NCI-H446 (cell line): ENCODE measurements around the gene KAT6B.
A peak's percentile ranks its signal among the peaks of the same experiment; 100 is the strongest.

Source experiments
- DNase-seq, 2 experiments: peaks; one replicate each; lab custom pipeline; 2025; lab: John Stamatoyannopoulos, UW

Gene KAT6B

GRCh38 chr10:75015442-75015841, 189.0 kb downstream of the KAT6B start:
- DNase-seq: no peak

- no peak for DNase-seq
Observed at GRCh38 chr10:75016325-75016724, 189.9 kb downstream of the KAT6B start.

- DNase-seq: no peak
Observed at GRCh38 chr10:75018251-75018650, 191.9 kb downstream of the KAT6B start.

- DNase-seq: no peak
Observed at GRCh38 chr10:75018686-75019307, 192.4 kb downstream of the KAT6B start.

GRCh38 chr10:75019370-75019769, 193.0 kb downstream of the KAT6B start:
- peak; percentile 6 to 12 for DNase-seq

GRCh38 chr10:75020168-75020567, 193.8 kb downstream of the KAT6B start:
- DNase-seq: no peak

GRCh38 chr10:75021379-75022249, 195.2 kb downstream of the KAT6B start:
- DNase-seq: no peak

GRCh38 chr10:75023074-75023473, 196.7 kb downstream of the KAT6B start:
- DNase-seq: no peak

GRCh38 chr10:75024971-75025523, 198.6 kb downstream of the KAT6B start:
- no peak for DNase-seq

- no peak for DNase-seq
Observed at GRCh38 chr10:75028049-75028448, 201.6 kb downstream of the KAT6B start.

- DNase-seq: no peak
Observed at GRCh38 chr10:75028748-75029147, 202.3 kb downstream of the KAT6B start.

GRCh38 chr10:75029420-75029819, 203.0 kb downstream of the KAT6B start:
- DNase-seq: no peak

- no peak for DNase-seq
Observed at GRCh38 chr10:75029857-75030256, 203.5 kb downstream of the KAT6B start.

- no peak for DNase-seq
Observed at GRCh38 chr10:75030371-75030770, 204.0 kb downstream of the KAT6B start.

GRCh38 chr10:75032119-75032518, 205.7 kb downstream of the KAT6B start:
- no peak for DNase-seq

GRCh38 chr10:75032813-75033212, 206.4 kb downstream of the KAT6B start:
- no peak for DNase-seq

- no peak for DNase-seq
Observed at GRCh38 chr10:75033399-75034130, 207.2 kb downstream of the KAT6B start.

GRCh38 chr10:75034131-75034512, 207.7 kb downstream of the KAT6B start:
- no peak for DNase-seq

GRCh38 chr10:75034714-75035258, 208.4 kb downstream of the KAT6B start:
- DNase-seq: no peak

GRCh38 chr10:75035975-75036708, 209.7 kb downstream of the KAT6B start:
- DNase-seq: no peak
